HEK293 (cell line): Measurements from ENCODE around the gene CHRNA7.
"Not testable (repeated sequence)": the region's sequence is repeated elsewhere in the genome, so short reads cannot be mapped to it uniquely, and the experiment has no call there.

Experiments
- CTCF ChIP-seq: fragments of 450-650 bp; formaldehyde crosslinking; IDR thresholded peaks from 2 replicates; pipeline ENCODE4 v1.5.1; 2016; ENCODE audit warnings: missing biosample characterization, missing genetic modification characterization
- FEZF1 ChIP-seq: fragments of 450-650 bp; formaldehyde crosslinking; IDR thresholded peaks from 2 replicates; pipeline ENCODE4 v1.5.1; 2016; ENCODE audit warnings: missing biosample characterization, missing genetic modification characterization
- SP2 ChIP-seq: fragments of 450-650 bp; formaldehyde crosslinking; IDR thresholded peaks from 2 replicates; pipeline ENCODE4 v1.5.1; 2016; ENCODE audit warnings: missing biosample characterization, missing genetic modification characterization
- ZNF133 ChIP-seq: fragments of 450-650 bp; formaldehyde crosslinking; IDR thresholded peaks from 2 replicates; pipeline ENCODE4 v1.5.1; 2016; ENCODE audit warnings: missing biosample characterization, missing genetic modification characterization
- ZNF777 ChIP-seq: fragments of 450-650 bp; formaldehyde crosslinking; IDR thresholded peaks from 2 replicates; pipeline ENCODE4 v1.5.1; 2017; ENCODE audit warnings: missing biosample characterization, missing genetic modification characterization, borderline replicate concordance
- ZSCAN23 ChIP-seq: fragments of 450-650 bp; formaldehyde crosslinking; IDR thresholded peaks from 2 replicates; pipeline ENCODE4 v1.5.1; 2016; ENCODE audit warnings: missing biosample characterization, missing genetic modification characterization
- TF ChIP-seq, protein P1 (sequence below): fragments of 450-650 bp; formaldehyde crosslinking; IDR thresholded peaks from 2 replicates; pipeline ENCODE4 v1.5.1; 2016; ENCODE audit warnings: missing biosample characterization, missing genetic modification characterization

DNA sequence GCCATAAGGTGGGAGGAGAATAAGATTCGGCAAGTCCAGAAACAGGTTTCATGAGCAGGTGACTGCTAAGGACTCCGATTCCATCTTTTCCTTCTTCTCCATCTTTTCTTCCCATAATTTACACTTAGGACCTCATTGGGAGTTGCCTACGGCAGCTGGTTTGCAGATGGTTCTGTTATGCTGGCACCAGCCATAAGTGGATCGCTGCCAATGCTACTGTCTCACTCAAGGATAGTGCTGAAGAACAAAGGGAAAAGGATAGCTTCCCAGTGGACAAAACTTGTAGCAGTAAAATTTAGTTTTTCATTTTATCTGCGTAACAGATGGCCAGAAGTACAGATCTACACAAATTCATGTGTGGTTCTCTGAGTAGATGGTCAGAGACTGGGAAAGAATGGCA lies 178.8 kb downstream of the CHRNA7 start:
- TF ChIP-seq CTCF, ZSCAN23, FEZF1, ZNF777, SP2, ZNF133 (tag by site-specific recombination): not testable (repeated sequence)
- TF ChIP-seq, protein P1, sequence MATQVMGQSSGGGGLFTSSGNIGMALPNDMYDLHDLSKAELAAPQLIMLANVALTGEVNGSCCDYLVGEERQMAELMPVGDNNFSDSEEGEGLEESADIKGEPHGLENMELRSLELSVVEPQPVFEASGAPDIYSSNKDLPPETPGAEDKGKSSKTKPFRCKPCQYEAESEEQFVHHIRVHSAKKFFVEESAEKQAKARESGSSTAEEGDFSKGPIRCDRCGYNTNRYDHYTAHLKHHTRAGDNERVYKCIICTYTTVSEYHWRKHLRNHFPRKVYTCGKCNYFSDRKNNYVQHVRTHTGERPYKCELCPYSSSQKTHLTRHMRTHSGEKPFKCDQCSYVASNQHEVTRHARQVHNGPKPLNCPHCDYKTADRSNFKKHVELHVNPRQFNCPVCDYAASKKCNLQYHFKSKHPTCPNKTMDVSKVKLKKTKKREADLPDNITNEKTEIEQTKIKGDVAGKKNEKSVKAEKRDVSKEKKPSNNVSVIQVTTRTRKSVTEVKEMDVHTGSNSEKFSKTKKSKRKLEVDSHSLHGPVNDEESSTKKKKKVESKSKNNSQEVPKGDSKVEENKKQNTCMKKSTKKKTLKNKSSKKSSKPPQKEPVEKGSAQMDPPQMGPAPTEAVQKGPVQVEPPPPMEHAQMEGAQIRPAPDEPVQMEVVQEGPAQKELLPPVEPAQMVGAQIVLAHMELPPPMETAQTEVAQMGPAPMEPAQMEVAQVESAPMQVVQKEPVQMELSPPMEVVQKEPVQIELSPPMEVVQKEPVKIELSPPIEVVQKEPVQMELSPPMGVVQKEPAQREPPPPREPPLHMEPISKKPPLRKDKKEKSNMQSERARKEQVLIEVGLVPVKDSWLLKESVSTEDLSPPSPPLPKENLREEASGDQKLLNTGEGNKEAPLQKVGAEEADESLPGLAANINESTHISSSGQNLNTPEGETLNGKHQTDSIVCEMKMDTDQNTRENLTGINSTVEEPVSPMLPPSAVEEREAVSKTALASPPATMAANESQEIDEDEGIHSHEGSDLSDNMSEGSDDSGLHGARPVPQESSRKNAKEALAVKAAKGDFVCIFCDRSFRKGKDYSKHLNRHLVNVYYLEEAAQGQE (tag by site-specific recombination) = not testable (repeated sequence)
